ENCODE measurements around the gene DBH. TPM values are rescaled to one million over a fixed set of nuclear protein-coding genes. Genes with fewer than 3 reads are reported as not detected.

Gene DBH
- total and polyA plus RNA-seq, 2 donors (not counting 3 experiments of a cell fraction or from before 2014, with no cell fraction given) = not detected

GRCh38 chr9:133665096-133665495 is 28.9 kb downstream of the DBH start:
- FAIRE-seq (no peak), DNase-seq (ENCODE audit: low read depth, low spot score) (no peak)
- Histone ChIP-seq H3K79me2 (ENCODE audit: control insufficient read depth, insufficient read depth, low read length) (no peaks in the 10 kb centered on the region), H3K4me2 (ENCODE audit: insufficient read depth, low read length) (no peak overlapping the region), H3K27me3 (ENCODE audit: control insufficient read depth in 2 of 2, insufficient read depth in 2 of 2, low read length in 2 of 2) (no peaks in the 10 kb centered on the region), H3K9me1 (replicated peaks; ENCODE audit: control insufficient read depth, extremely low read depth, insufficient read depth, low read length) (no peaks in the 10 kb centered on the region), H2AFZ (ENCODE audit: low read depth, low read length) (no peak overlapping the region), H3K36me3 (ENCODE audit: control insufficient read depth in 2 of 2, extremely low read depth in 1 of 2, insufficient read depth in 2 of 2, low read length in 2 of 2) (no peaks in the 10 kb centered on the region), H3K9ac (replicated peaks; ENCODE audit: extremely low read depth, insufficient read depth, low read length) (no peak overlapping the region), H3K4me3 (replicated peaks in 1 of 3; ENCODE audit: insufficient read depth in 1 of 3, low read depth in 1 of 3, low read length in 3 of 3) (no peak overlapping the region), H3K4me1 (ENCODE audit: control insufficient read depth, extremely low read depth, insufficient read depth, low read length) (no peaks in the 10 kb centered on the region), H3K27ac (ENCODE audit: insufficient read depth, low read depth, low read length) (no peak overlapping the region), H4K20me1 (replicated peaks; ENCODE audit: control insufficient read depth, extremely low read depth, insufficient read depth, low read length) (no peaks in the 10 kb centered on the region), H3K9me3 (replicated peaks; ENCODE audit: control insufficient read depth, insufficient read depth, low read length) (no peaks in the 10 kb centered on the region)
- CTCF ChIA-PET = interaction anchor here (0.7 kb wide), 1 partner anchor 9 kb away, joined by 3 read pairs; no protein-coding TSS in a partner anchor
- TF ChIP-seq EZH2 (IDR thresholded peaks at IDR 0.05; ENCODE audit: borderline replicate concordance, low read depth, low read length, severe bottlenecking) (no peak), FOS (IDR thresholded peaks at IDR 0.05; ENCODE audit: borderline replicate concordance, insufficient read depth, low read length) (no peak), MAX (IDR thresholded peaks at IDR 0.05; ENCODE audit: insufficient read depth, insufficient read length) (no peak), JUN (IDR thresholded peaks at IDR 0.05; ENCODE audit: borderline replicate concordance, insufficient read depth, insufficient read length, low read depth) (no peak), POLR2A (IDR thresholded peaks at IDR 0.05; ENCODE audit: low read depth, low read length) (no peak), MYC (IDR thresholded peaks at IDR 0.05; ENCODE audit: low read depth, low read length) (no peak)
- dilution Hi-C loops (cut with MboI; ENCODE audit: extremely low pct_ligation_motif_present, low sequenced_read_pairs) = no loop called here
- BruUV-seq (replicated peaks) = no TSS peak
- POLR2A ChIA-PET = no interaction called here
- intact Hi-C loops (cut with micrococcal nuclease) = no loop called here

GRCh38 chr9:133665535-133665934 is 29.4 kb downstream of the DBH start:
- DNase-seq (ENCODE audit: low read depth, low spot score) = no peak
- Histone ChIP-seq H2AFZ (ENCODE audit: low read depth, low read length) (no peak overlapping the region), H3K4me3 (replicated peaks in 1 of 3; ENCODE audit: insufficient read depth in 1 of 3, low read depth in 1 of 3, low read length in 3 of 3) (no peak overlapping the region), H3K4me2 (ENCODE audit: insufficient read depth, low read length) (no peak overlapping the region), H3K79me2 (ENCODE audit: control insufficient read depth, insufficient read depth, low read length) (no peaks in the 10 kb centered on the region), H3K27me3 (ENCODE audit: control insufficient read depth in 2 of 2, insufficient read depth in 2 of 2, low read length in 2 of 2) (no peaks in the 10 kb centered on the region), H4K20me1 (replicated peaks; ENCODE audit: control insufficient read depth, extremely low read depth, insufficient read depth, low read length) (no peaks in the 10 kb centered on the region), H3K36me3 (ENCODE audit: control insufficient read depth in 2 of 2, extremely low read depth in 1 of 2, insufficient read depth in 2 of 2, low read length in 2 of 2) (no peaks in the 10 kb centered on the region), H3K27ac (ENCODE audit: insufficient read depth, low read depth, low read length) (no peak overlapping the region), H3K9me3 (replicated peaks; ENCODE audit: control insufficient read depth, insufficient read depth, low read length) (no peaks in the 10 kb centered on the region), H3K9ac (replicated peaks; ENCODE audit: extremely low read depth, insufficient read depth, low read length) (no peak overlapping the region), H3K4me1 (ENCODE audit: control insufficient read depth, extremely low read depth, insufficient read depth, low read length) (no peaks in the 10 kb centered on the region), H3K9me1 (replicated peaks; ENCODE audit: control insufficient read depth, extremely low read depth, insufficient read depth, low read length) (no peaks in the 10 kb centered on the region)
- FAIRE-seq = no peak
- dilution Hi-C loops (cut with MboI; ENCODE audit: extremely low pct_ligation_motif_present, low sequenced_read_pairs) (no loop called here), intact Hi-C loops (cut with micrococcal nuclease) (no loop called here)
- TF ChIP-seq FOS (IDR thresholded peaks at IDR 0.05; ENCODE audit: borderline replicate concordance, insufficient read depth, low read length) = no peak
- TF ChIP-seq POLR2A (IDR thresholded peaks at IDR 0.05; ENCODE audit: low read depth, low read length) = no peak
- TF ChIP-seq MYC (IDR thresholded peaks at IDR 0.05; ENCODE audit: low read depth, low read length) = no peak
- TF ChIP-seq CTCF (IDR thresholded peaks at IDR 0.05; ENCODE audit: extremely low read depth in 1 of 2, insufficient read depth in 1 of 2, low read depth in 1 of 2, low read length in 2 of 2) = no peak
- TF ChIP-seq POLR2AphosphoS5 (IDR thresholded peaks at IDR 0.05; ENCODE audit: insufficient read depth, low read depth, low read length) = no peak
- no peak for TF ChIP-seq GATA2 (IDR thresholded peaks at IDR 0.05; ENCODE audit: insufficient read depth, insufficient read length, low read depth, low read length)
- no peak for TF ChIP-seq EZH2 (IDR thresholded peaks at IDR 0.05; ENCODE audit: borderline replicate concordance, low read depth, low read length, severe bottlenecking)
- TF ChIP-seq MAX (IDR thresholded peaks at IDR 0.05; ENCODE audit: insufficient read depth, insufficient read length) = no peak
- no peak for TF ChIP-seq JUN (IDR thresholded peaks at IDR 0.05; ENCODE audit: borderline replicate concordance, insufficient read depth, insufficient read length, low read depth)
- CTCF ChIA-PET = interaction anchor here (0.7 kb wide), 1 partner anchor 10 kb away, joined by 3 read pairs; no protein-coding TSS in a partner anchor
- no TSS peak for BruUV-seq (replicated peaks)
- POLR2A ChIA-PET = no interaction called here

Measured in endothelial cell of umbilical vein (primary cell).